OCI-LY3 (cell line): ENCODE results near the gene SERPINE1.

Experiments
- H2AFZ ChIP-seq: fragments of 200-600, 300-600 bp; shearing (Covaris generic); 2 replicates; pipeline ENCODE4 v1.6.0; 2014; ENCODE audit warnings: antibody characterized with exemption, low read depth, low read length
- H3K27ac ChIP-seq: fragments of 200-600, 300-600 bp; sonication (generic); 2 replicates; pipeline ENCODE4 v1.5.1; 2014; ENCODE audit warnings: mild to moderate bottlenecking, low read length, moderate library complexity, mixed read lengths
- H3K27me3 ChIP-seq: fragments of 200-600, 300-600 bp; sonication (generic); 2 replicates; pipeline ENCODE4 v1.6.1; 2014; ENCODE audit warnings: low read depth, low read length, mixed read lengths
- H3K36me3 ChIP-seq: fragments of 200-600, 300-600 bp; sonication (generic); replicated peaks from 2 replicates; pipeline ENCODE3; 2014; ENCODE audit warnings: low read depth, low read length, mixed read lengths
- H3K4me1 ChIP-seq: fragments of 300-600, 200-600 bp; sonication (generic); 2 replicates; pipeline ENCODE4 v1.6.1; 2014; ENCODE audit warnings: low read length, mixed read lengths
- H3K4me2 ChIP-seq: fragments of 200-600, 300-600 bp; sonication (generic); 2 replicates; pipeline ENCODE4 v1.6.1; 2014; ENCODE audit warnings: low read length, mixed read lengths
- H3K4me3 ChIP-seq: fragments of 300-600, 200-600 bp; sonication (generic); 2 replicates; pipeline ENCODE4 v1.5.1; 2014; ENCODE audit warnings: antibody characterized with exemption, mild to moderate bottlenecking, low read length, moderate library complexity
- H3K79me2 ChIP-seq: fragments of 300-600, 200-600 bp; shearing (Covaris generic); 2 replicates; pipeline ENCODE4 v1.6.1; 2014; ENCODE audit warnings: mild to moderate bottlenecking, low read length, mixed read lengths
- H3K9ac ChIP-seq: fragments of 300-600, 200-600 bp; shearing (Covaris generic); 2 replicates; pipeline ENCODE4 v1.6.0; 2014; ENCODE audit warnings: mild to moderate bottlenecking, low read length, moderate library complexity
- H3K9me3 ChIP-seq: fragments of 200-600, 300-600 bp; shearing (Covaris generic); 2 replicates; pipeline ENCODE4 v1.6.1; 2014; ENCODE audit warnings: low read length, mixed read lengths; ENCODE audit not compliant: insufficient read depth
- H4K20me1 ChIP-seq: fragments of 200-600, 300-600 bp; sonication (generic); 2 replicates; pipeline ENCODE4 v1.6.1; 2016; ENCODE audit warnings: low read length, mixed read lengths; ENCODE audit not compliant: insufficient read depth
- EZH2phosphoT487 ChIP-seq: fragments of 200-600 bp; shearing (Covaris generic); IDR thresholded peaks from 2 replicates; pipeline ENCODE4 v1.6.1; 2018; ENCODE audit warnings: antibody characterized with exemption, mixed run types, low read depth
- TF ChIP-seq, protein P1 (sequence below): fragments of 200-600, 300-600 bp; sonication (generic); IDR thresholded peaks from 2 replicates; pipeline ENCODE4 v1.5.1; 2014; ENCODE audit warnings: antibody characterized with exemption, low read length, low read depth

Gene SERPINE1

DNA sequence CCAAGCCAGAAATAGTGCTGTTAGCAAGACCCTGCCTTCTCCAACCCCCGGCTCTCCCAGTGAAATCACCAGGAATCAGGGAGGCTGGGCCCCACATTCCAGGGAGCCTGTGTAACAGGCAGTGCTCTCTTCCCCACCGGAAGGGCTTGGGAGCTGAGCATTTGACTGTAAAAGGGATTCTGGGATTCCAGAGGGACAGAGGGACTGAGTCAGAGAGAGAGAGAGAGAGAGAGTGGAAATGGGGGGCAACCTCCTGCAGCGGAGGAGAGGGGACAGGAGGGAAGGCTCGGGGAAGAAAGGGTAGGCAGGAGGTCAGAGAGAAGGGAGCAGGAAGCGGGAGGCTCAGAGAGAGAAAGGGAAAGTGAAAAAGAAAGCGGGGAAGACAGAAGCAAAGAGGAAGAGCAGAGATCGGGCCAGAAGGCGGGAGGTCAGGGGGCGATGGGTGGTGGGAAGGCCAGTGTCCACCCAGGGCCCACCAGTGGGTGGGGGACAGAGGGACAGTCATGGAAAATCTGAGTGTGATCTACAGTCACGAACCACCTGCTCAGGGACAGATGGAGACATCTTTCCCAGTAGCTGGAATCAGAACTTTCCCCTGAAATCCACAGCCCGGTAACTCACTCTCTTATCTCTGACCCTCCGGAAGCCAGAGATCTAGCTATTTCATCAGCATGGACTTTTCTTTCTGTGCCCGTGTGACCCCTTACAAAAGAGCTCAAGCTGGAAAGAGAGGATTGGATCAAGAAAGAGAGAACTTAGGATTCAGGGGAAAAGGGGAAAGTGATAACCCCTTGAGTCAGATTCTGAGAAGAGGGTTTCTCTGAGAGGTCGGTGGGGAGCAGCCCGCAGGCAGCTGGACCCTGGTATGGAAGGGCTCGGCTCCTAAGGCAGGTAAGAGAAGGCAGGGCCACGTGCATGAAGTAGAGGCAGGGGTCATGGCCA is 4.6 kb upstream of the SERPINE1 start:
- peak overlapping the region; percentile 99 for H2AFZ ChIP-seq
- H3K9ac ChIP-seq: peak overlapping the region; percentile 53
- H3K27me3 ChIP-seq: peaks cover 8% of the 10 kb centered on the region; the same call in 1 of the 2 replicates
- peak overlapping the region; percentile 93 for H3K4me2 ChIP-seq
- H4K20me1 ChIP-seq: no peaks in the 10 kb centered on the region
- no peak overlapping the region for H3K27ac ChIP-seq
- H3K4me3 ChIP-seq: peak overlapping the region; percentile 69
- peaks cover 7% of the 10 kb centered on the region; the same call in 1 of the 2 replicates for H3K4me1 ChIP-seq
- TF ChIP-seq EZH2phosphoT487: no peak
- TF ChIP-seq, protein P1, sequence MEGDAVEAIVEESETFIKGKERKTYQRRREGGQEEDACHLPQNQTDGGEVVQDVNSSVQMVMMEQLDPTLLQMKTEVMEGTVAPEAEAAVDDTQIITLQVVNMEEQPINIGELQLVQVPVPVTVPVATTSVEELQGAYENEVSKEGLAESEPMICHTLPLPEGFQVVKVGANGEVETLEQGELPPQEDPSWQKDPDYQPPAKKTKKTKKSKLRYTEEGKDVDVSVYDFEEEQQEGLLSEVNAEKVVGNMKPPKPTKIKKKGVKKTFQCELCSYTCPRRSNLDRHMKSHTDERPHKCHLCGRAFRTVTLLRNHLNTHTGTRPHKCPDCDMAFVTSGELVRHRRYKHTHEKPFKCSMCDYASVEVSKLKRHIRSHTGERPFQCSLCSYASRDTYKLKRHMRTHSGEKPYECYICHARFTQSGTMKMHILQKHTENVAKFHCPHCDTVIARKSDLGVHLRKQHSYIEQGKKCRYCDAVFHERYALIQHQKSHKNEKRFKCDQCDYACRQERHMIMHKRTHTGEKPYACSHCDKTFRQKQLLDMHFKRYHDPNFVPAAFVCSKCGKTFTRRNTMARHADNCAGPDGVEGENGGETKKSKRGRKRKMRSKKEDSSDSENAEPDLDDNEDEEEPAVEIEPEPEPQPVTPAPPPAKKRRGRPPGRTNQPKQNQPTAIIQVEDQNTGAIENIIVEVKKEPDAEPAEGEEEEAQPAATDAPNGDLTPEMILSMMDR: no peak
- H3K79me2 ChIP-seq: no peaks in the 10 kb centered on the region
- no peaks in the 10 kb centered on the region for H3K9me3 ChIP-seq
- H3K36me3 ChIP-seq: no peaks in the 10 kb centered on the region

DNA sequence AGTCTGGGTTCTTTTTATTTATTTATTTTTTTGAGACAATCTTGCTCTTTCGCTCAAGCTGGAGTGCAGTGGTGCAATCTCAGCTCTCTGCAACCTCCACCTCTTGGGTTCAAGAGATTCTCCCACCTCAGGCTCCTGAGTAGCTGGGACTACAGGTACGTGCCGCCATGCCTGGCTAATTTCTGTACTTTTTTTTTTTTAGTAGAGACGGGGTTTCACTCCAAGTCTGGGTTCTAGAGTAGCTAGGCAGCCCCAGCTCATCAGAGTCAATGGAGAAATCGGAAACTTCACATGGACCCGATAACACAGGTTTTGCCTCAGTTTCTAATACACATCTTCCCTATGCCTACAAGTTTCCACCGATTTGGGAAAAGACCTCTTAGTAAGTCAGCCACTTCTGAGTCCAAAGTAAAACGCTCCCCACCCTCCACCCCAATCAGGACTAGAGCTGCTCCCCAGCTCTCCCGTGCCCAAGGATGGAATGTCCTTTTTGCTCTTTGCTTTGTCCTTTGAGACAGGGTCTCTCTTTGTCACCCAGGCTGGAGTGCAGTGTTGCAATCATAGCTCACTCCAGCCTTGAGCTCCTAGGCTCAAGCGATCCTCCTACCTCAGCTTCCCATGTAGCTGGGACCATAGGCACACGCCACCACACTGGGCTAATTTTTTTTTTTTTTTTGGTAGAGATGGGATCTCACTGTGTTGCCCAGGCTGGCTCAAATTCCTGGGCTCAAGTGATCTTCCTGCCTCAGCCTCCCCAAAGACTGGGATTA is 3.8 kb upstream of the SERPINE1 start:
- Histone ChIP-seq H3K27ac (no peak overlapping the region), H3K9ac (no peak overlapping the region), H3K36me3 (no peaks in the 10 kb centered on the region), H4K20me1 (no peaks in the 10 kb centered on the region), H3K4me2 (no peak overlapping the region), H3K79me2 (no peaks in the 10 kb centered on the region), H3K27me3 (peaks cover 8% of the 10 kb centered on the region; the same call in 1 of the 2 replicates), H3K4me1 (peaks cover 7% of the 10 kb centered on the region; the same call in 1 of the 2 replicates), H3K4me3 (no peak overlapping the region), H2AFZ (no peak overlapping the region), H3K9me3 (no peaks in the 10 kb centered on the region)
- TF ChIP-seq EZH2phosphoT487: no peak
- TF ChIP-seq, protein P1: no peak

DNA sequence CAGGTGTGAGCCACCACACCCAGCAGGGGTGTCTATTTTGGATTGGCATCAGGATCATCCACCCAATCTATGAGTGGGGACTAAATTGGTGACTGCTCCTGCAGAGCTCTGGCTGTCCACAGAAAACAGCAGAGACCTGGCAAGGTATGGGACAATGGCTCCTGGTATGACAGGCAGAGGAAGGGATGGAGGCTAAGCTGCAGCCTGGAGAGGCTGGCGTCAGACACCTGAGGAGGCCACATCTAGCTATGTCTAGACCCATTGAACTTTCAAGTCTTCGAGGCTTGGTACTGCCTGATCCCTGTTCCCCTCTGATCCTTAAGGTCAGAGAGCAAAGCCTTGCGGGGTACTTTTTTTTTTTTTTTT is 3.2 kb upstream of the SERPINE1 start:
- TF ChIP-seq EZH2phosphoT487: no peak
- TF ChIP-seq, protein P1: no peak
- no peaks in the 10 kb centered on the region for H3K79me2 ChIP-seq
- no peak overlapping the region for H3K4me3 ChIP-seq
- no peak overlapping the region for H3K4me2 ChIP-seq
- H3K9ac ChIP-seq: no peak overlapping the region
- H3K36me3 ChIP-seq: no peaks in the 10 kb centered on the region
- H3K4me1 ChIP-seq: peaks cover 7% of the 10 kb centered on the region; the same call in 1 of the 2 replicates
- H3K27me3 ChIP-seq: peaks cover 8% of the 10 kb centered on the region; the same call in 1 of the 2 replicates
- H3K27ac ChIP-seq: no peak overlapping the region
- no peak overlapping the region for H2AFZ ChIP-seq
- H4K20me1 ChIP-seq: no peaks in the 10 kb centered on the region
- H3K9me3 ChIP-seq: no peaks in the 10 kb centered on the region
